ENCODE measurements around the gene FBXO48.

FBXO48 gene

GRCh38 chr2:68416081-68416675 lies 50.9 kb downstream of the FBXO48 start:
- no peak for TF ChIP-seq CTCF (IDR thresholded peaks at IDR 0.05; ENCODE audit: insufficient read depth, low read depth, low read length, missing control alignments)
- H3K4me3 ChIP-seq (ENCODE audit: low read depth, low read length) = no peak overlapping the region
- no peak for DNase-seq (ENCODE audit: low read depth)

- TF ChIP-seq CTCF (IDR thresholded peaks at IDR 0.05; ENCODE audit: insufficient read depth, low read depth, low read length, missing control alignments) = no peak
- H3K4me3 ChIP-seq (ENCODE audit: low read depth, low read length) = no peak overlapping the region
- DNase-seq (ENCODE audit: low read depth) = no peak
These were observed 51.6 kb downstream of the FBXO48 start for GRCh38 chr2:68415521-68415920.

GRCh38 chr2:68414876-68415275 lies 52.2 kb downstream of the FBXO48 start:
- no peak for TF ChIP-seq CTCF (IDR thresholded peaks at IDR 0.05; ENCODE audit: insufficient read depth, low read depth, low read length, missing control alignments)
- DNase-seq (ENCODE audit: low read depth) = no peak
- no peak overlapping the region for H3K4me3 ChIP-seq (ENCODE audit: low read depth, low read length)

- no peak overlapping the region for H3K4me3 ChIP-seq (ENCODE audit: low read depth, low read length)
- TF ChIP-seq CTCF (IDR thresholded peaks at IDR 0.05; ENCODE audit: insufficient read depth, low read depth, low read length, missing control alignments) = no peak
- no peak for DNase-seq (ENCODE audit: low read depth)
These were observed 52.6 kb downstream of the FBXO48 start for GRCh38 chr2:68414452-68414851.

GRCh38 chr2:68413466-68413865 lies 53.6 kb downstream of the FBXO48 start:
- H3K4me3 ChIP-seq (ENCODE audit: low read depth, low read length) = no peak overlapping the region
- TF ChIP-seq CTCF (IDR thresholded peaks at IDR 0.05; ENCODE audit: insufficient read depth, low read depth, low read length, missing control alignments) = no peak
- DNase-seq (ENCODE audit: low read depth) = no peak

- peak overlapping the region; percentile 39 for H3K4me3 ChIP-seq (ENCODE audit: low read depth, low read length)
- TF ChIP-seq CTCF (IDR thresholded peaks at IDR 0.05; ENCODE audit: insufficient read depth, low read depth, low read length, missing control alignments) = no peak
- no peak for DNase-seq (ENCODE audit: low read depth)
These were observed 54.8 kb downstream of the FBXO48 start for GRCh38 chr2:68412127-68412819.

All from GM12865 (cell line).